HG03342 (cell line): Measurements from ENCODE around the gene C7orf25.

Source experiments
- ATAC-seq: cut with Tn5 transposase; IDR thresholded peaks from one replicate; pipeline ENCODE4 v1.9.1; 2021; ENCODE audit warnings: mild to moderate bottlenecking, moderate library complexity; ENCODE audit not compliant: unreplicated experiment

C7orf25 gene

GRCh38 chr7:42911454-42912447, at the start of gene C7orf25:
C7orf25 (minus strand) TSS chr7:42912070; CDS start chr7:42910900, 1,170 bp downstream.
- ATAC-seq: peak; percentile 86

GRCh38 chr7:42961170-42961569, 49.3 kb upstream of the C7orf25 start:
- no peak for ATAC-seq

GRCh38 chr7:42960762-42961161, 48.9 kb upstream of the C7orf25 start:
- ATAC-seq: no peak

GRCh38 chr7:42959549-42959948, 47.7 kb upstream of the C7orf25 start:
- ATAC-seq: no peak

GRCh38 chr7:42956062-42956461, 44.2 kb upstream of the C7orf25 start:
- no peak for ATAC-seq

- ATAC-seq: no peak
Measured at GRCh38 chr7:42953994-42954393, 42.1 kb upstream of the C7orf25 start.

- no peak for ATAC-seq
Measured at GRCh38 chr7:42952328-42952727, 40.5 kb upstream of the C7orf25 start.

- ATAC-seq: no peak
Measured at GRCh38 chr7:42950417-42950816, 38.5 kb upstream of the C7orf25 start.

GRCh38 chr7:42947521-42947920, 35.7 kb upstream of the C7orf25 start:
- no peak for ATAC-seq

GRCh38 chr7:42946627-42946950, 34.7 kb upstream of the C7orf25 start:
- no peak for ATAC-seq

GRCh38 chr7:42945821-42946626, 34.2 kb upstream of the C7orf25 start:
- peak; percentile 62 for ATAC-seq

GRCh38 chr7:42940985-42941847, 29.3 kb upstream of the C7orf25 start:
- ATAC-seq: peak; percentile 44

GRCh38 chr7:42939457-42940240, 27.8 kb upstream of the C7orf25 start:
- ATAC-seq: no peak

- ATAC-seq: no peak
Measured at GRCh38 chr7:42935861-42936260, 24.0 kb upstream of the C7orf25 start.

- no peak for ATAC-seq
Measured at GRCh38 chr7:42934291-42934690, 22.4 kb upstream of the C7orf25 start.

- no peak for ATAC-seq
Measured at GRCh38 chr7:42932811-42933591, 21.1 kb upstream of the C7orf25 start.

GRCh38 chr7:42931834-42932651, 20.2 kb upstream of the C7orf25 start, which contains the start of the genes MRPL32 and PSMA2:
MRPL32 (plus strand) TSS chr7:42932376; CDS start chr7:42932387, 11 bp downstream.
PSMA2 (minus strand) TSS chr7:42932174; CDS start chr7:42932158, 16 bp downstream.
- ATAC-seq: peak; percentile 99

- ATAC-seq: no peak
Measured at GRCh38 chr7:42931447-42931833, 19.6 kb upstream of the C7orf25 start.
